Measurements from ENCODE around the gene AMIGO1. TPM values are rescaled to one million over a fixed set of nuclear protein-coding genes. Genes with fewer than 3 reads are reported as not detected.

Gene AMIGO1
- total and polyA plus RNA-seq, 2 of the 8 experiments (the other 6 are each of a cell fraction or from before 2014, with no cell fraction given), result 1.5 to 2.7 TPM

DNA sequence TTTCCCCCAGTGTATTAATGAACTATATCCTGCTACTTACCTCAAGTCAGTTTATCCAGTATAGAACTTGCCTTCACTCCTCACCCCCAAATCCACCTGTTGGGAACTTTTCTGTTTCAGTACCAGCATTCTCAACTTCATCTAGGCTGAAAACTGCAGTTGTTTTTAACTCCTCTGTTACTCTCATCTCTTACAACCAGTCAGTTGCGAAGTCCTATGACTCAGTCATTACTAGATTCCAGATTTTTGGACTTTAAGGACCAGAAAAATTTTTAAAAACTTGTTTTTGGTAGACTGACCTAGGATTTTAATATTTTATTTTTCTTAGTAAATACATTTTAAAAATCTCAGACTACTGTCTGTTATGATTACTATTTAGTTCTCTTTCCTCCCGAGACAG lies 47.0 kb upstream of the AMIGO1 start (continued):
- TF ChIP-seq GABPA (IDR thresholded peaks at IDR 0.05; ENCODE audit: borderline replicate concordance, insufficient read depth, low read length) (no peak), KDM4A (IDR thresholded peaks at IDR 0.05; ENCODE audit: low read depth, low read length, severe bottlenecking) (no peak), TCF12 (IDR thresholded peaks at IDR 0.05; ENCODE audit: low read depth, low read length) (no peak), ZNF274 (IDR thresholded peaks at IDR 0.05; ENCODE audit: borderline replicate concordance, extremely low read depth, low read length) (no peak), BCL11A (IDR thresholded peaks at IDR 0.05; ENCODE audit: low read depth in 2 of 2, low read length in 2 of 2) (no peak)
- TF ChIP-seq, protein P1, sequence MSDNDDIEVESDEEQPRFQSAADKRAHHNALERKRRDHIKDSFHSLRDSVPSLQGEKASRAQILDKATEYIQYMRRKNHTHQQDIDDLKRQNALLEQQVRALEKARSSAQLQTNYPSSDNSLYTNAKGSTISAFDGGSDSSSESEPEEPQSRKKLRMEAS (IDR thresholded peaks at IDR 0.05), result no peak
